ENCODE measurements around the gene SNX3. TPM values are rescaled to one million over a fixed set of nuclear protein-coding genes. Genes with fewer than 3 reads are reported as not detected.

Gene SNX3
- total and polyA plus RNA-seq, 2 donors from 2014 or later, result 143 to 236 TPM

DNA sequence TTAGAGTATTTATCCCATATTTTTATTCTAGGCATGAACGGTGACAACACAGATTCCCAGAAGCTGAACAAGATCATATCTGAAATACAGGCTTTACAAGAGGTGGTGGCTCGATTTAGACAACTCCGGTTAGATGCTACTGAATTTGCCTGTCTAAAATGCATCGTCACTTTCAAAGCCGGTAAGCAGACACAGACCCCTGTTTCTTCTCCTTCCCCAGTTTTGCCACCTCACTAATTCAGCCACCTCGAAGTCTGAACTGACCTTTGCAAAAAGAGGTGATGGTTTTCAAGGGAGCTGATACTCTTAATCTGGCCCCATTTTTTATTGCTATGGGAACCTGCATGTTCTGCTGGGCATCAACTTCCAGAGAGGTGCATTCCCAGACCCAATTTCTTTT lies 80.1 kb downstream of the SNX3 start:
- DNase-seq (no peak), FAIRE-seq (no peak)
- H3K4me1 ChIP-seq (ENCODE audit: control insufficient read depth in 2 of 3, insufficient read depth in 2 of 3, low read depth in 1 of 3, low read length in 3 of 3), result peaks cover 0 to 3% (median 0%) of the 10 kb centered on the region in 3 donors
- peaks cover 41% of the 10 kb centered on the region for H3K27me3 ChIP-seq (ENCODE audit: control insufficient read depth, insufficient read depth, low read length)
- TF ChIP-seq, protein P1, sequence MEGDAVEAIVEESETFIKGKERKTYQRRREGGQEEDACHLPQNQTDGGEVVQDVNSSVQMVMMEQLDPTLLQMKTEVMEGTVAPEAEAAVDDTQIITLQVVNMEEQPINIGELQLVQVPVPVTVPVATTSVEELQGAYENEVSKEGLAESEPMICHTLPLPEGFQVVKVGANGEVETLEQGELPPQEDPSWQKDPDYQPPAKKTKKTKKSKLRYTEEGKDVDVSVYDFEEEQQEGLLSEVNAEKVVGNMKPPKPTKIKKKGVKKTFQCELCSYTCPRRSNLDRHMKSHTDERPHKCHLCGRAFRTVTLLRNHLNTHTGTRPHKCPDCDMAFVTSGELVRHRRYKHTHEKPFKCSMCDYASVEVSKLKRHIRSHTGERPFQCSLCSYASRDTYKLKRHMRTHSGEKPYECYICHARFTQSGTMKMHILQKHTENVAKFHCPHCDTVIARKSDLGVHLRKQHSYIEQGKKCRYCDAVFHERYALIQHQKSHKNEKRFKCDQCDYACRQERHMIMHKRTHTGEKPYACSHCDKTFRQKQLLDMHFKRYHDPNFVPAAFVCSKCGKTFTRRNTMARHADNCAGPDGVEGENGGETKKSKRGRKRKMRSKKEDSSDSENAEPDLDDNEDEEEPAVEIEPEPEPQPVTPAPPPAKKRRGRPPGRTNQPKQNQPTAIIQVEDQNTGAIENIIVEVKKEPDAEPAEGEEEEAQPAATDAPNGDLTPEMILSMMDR (IDR thresholded peaks at IDR 0.05; ENCODE audit: borderline replicate concordance, extremely low read depth, insufficient read depth), result no peak
- H3K36me3 ChIP-seq (ENCODE audit: control insufficient read depth in 2 of 3, insufficient read depth in 3 of 3, low read length in 3 of 3), result no peaks in the 10 kb centered on the region
- intact Hi-C loops (cut with DNase I), result no loop called here
- H3K4me3 ChIP-seq (ENCODE audit: low read length in 3 of 3), result no peak overlapping the region
- no peak overlapping the region for H3K27ac ChIP-seq (ENCODE audit: low read depth in 2 of 2, low read length in 2 of 2)
- no peak overlapping the region for H3K9ac ChIP-seq (ENCODE audit: low read length in 3 of 3)
- H3K9me3 ChIP-seq (ENCODE audit: control insufficient read depth in 2 of 3, insufficient read depth in 1 of 3, low read length in 3 of 3), result no peaks in the 10 kb centered on the region

DNA sequence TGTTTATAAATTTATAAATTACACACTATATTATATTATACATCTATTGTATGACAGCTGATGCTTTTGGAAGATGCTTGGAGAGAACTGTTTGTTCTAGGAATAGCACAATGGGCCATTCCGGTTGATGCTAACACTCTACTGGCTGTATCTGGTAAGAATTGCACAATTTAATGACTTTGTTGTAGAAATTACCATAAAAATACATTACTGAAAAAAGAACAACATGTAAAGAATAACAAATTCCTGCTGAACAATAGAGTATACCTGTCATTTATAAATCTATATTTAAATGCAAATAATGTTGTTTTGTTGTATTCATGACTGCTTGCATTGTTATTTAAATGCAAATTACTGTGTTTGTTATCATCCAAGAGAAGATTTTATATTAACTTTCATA lies 80.6 kb downstream of the SNX3 start:
- H3K36me3 ChIP-seq (ENCODE audit: control insufficient read depth in 2 of 3, insufficient read depth in 3 of 3, low read length in 3 of 3), result no peaks in the 10 kb centered on the region
- no peak overlapping the region for H3K27ac ChIP-seq (ENCODE audit: low read depth in 2 of 2, low read length in 2 of 2)
- no peak for DNase-seq
- H3K9me3 ChIP-seq (ENCODE audit: control insufficient read depth in 2 of 3, insufficient read depth in 1 of 3, low read length in 3 of 3), result no peaks in the 10 kb centered on the region
- FAIRE-seq, result no peak
- no peak overlapping the region for H3K9ac ChIP-seq (ENCODE audit: low read length in 3 of 3)
- H3K4me3 ChIP-seq (ENCODE audit: low read length in 3 of 3), result no peak overlapping the region
- H3K27me3 ChIP-seq (ENCODE audit: control insufficient read depth, insufficient read depth, low read length), result peaks cover 46% of the 10 kb centered on the region
- intact Hi-C loops (cut with DNase I), result no loop called here
- H3K4me1 ChIP-seq (ENCODE audit: control insufficient read depth in 2 of 3, insufficient read depth in 2 of 3, low read depth in 1 of 3, low read length in 3 of 3), result peaks cover 0 to 6% (median 0%) of the 10 kb centered on the region in 3 donors
- TF ChIP-seq, protein P1 (IDR thresholded peaks at IDR 0.05; ENCODE audit: borderline replicate concordance, extremely low read depth, insufficient read depth), result no peak

DNA sequence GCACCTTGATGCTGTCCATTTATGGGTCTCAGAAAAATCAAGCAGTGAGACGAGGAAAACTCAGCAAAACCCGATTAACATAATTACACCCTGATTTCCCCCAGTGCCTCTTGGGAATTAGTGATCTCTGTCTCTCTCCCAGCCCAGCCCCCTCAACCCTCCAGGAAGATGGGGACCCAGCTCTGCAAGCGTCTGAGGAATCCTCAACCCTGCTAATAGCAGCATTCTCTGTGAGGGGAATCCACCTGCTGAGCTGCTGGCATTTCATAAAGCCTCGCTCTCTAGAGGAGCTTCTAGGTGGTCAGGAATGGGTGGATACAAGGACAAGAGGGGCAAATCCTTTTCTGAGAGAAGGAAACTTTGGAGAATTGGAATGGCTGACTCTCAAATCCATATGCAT lies 81.1 kb downstream of the SNX3 start:
- peaks cover 51% of the 10 kb centered on the region for H3K27me3 ChIP-seq (ENCODE audit: control insufficient read depth, insufficient read depth, low read length)
- no peak for DNase-seq

More for the DNA sequence above, 81.1 kb downstream of the SNX3 start:
- no peak for FAIRE-seq
- TF ChIP-seq, protein P1 (IDR thresholded peaks at IDR 0.05; ENCODE audit: borderline replicate concordance, extremely low read depth, insufficient read depth), result no peak
- H3K4me1 ChIP-seq (ENCODE audit: control insufficient read depth in 2 of 3, insufficient read depth in 2 of 3, low read depth in 1 of 3, low read length in 3 of 3), result peaks cover 0 to 8% (median 0%) of the 10 kb centered on the region in 3 donors
- H3K9me3 ChIP-seq (ENCODE audit: control insufficient read depth in 2 of 3, insufficient read depth in 1 of 3, low read length in 3 of 3), result no peaks in the 10 kb centered on the region
- intact Hi-C loops (cut with DNase I), result no loop called here
- no peak overlapping the region for H3K4me3 ChIP-seq (ENCODE audit: low read length in 3 of 3)
- H3K27ac ChIP-seq (ENCODE audit: low read depth in 2 of 2, low read length in 2 of 2), result no peak overlapping the region
- H3K9ac ChIP-seq (ENCODE audit: low read length in 3 of 3), result no peak overlapping the region
- H3K36me3 ChIP-seq (ENCODE audit: control insufficient read depth in 2 of 3, insufficient read depth in 3 of 3, low read length in 3 of 3), result no peaks in the 10 kb centered on the region

All from kidney (tissue), 14 donors.